Activated CD8-positive, alpha-beta memory T cell treated with anti-CD3 and anti-CD28 coated beads, Interleukin-2, amount 50 U/mL, for 48 hours (primary cell): Measurements from ENCODE around the gene NKD1.

ENCODE experiments used
- DNase-seq: peaks from one replicate; pipeline ENCODE4 v3.0.0-alpha.2; 2020

NKD1 gene

DNA sequence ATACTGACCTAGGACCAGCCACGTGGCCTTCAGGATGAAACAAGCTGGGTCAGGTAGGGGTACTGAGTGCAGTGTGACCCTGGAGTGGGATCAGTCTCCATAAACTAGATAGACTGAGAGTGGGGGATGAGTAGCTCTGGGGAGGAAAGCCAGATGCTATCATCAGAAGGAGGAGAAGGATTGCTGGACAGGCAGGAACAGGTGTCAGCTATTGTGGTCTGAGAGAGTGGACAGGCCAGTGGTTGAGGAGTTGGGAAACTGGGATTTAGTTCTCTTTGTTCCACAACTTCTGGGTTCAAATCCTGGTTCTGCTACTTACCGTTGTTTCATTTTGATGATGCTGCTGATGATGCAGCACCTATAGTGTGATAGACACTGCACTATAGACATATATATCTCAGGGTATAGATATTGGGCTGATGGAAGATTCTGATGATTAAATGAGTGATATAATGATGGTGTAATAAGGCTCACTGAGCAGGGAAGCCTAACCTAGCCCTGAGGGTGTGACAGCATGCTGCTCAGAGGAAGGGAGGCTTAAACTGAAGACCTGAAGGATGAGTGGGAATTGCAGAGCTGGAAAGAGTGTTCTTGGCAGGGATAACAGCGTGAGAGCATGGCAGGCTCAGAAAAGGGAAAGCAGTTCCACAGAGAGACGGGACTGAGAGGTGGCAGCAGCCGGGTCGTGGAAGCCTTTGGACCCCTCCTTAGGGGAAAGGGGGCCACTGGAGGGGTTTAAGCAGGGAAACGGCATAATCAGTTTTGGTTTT is 66.9 kb downstream of the NKD1 start:
- DNase-seq, result no peak

DNA sequence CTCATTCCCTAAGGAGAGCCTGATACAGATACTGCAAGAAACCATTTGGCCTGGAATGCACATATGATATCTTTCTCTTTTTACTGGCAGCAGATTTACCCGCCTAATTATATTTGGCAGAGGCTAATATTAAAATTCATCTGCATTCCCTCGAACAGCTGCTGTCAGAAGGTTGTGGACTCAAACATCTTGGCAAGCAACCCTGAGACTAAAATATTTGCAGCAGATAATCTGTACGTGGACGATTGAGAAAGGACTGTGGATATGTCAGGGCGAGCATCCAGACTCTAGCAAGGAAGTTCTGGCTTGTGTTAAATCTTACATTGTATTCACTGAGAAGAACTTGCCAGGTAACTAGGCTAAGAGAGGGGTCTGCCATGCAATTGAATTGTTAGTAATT is 67.7 kb downstream of the NKD1 start:
- DNase-seq, result no peak

DNA sequence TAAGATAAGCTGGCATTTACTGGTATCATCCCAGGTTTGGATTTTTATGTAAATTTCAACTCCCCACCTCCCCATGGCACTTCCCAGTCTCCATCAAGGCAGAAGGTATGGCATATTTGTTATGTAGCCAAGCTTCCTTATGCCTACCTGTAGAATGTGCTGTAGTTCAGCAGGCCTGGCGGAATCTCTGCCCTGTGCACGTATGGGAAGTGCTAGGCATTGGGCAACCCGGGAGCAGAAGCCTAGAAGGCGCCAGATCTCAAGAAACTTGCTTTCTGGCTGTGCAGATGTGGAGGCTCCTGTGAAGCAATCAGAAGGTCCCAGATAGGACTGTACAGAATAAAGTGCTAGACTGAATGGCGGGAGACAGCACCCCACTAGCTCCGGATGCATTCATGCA is 68.2 kb downstream of the NKD1 start:
- DNase-seq, result no peak

DNA sequence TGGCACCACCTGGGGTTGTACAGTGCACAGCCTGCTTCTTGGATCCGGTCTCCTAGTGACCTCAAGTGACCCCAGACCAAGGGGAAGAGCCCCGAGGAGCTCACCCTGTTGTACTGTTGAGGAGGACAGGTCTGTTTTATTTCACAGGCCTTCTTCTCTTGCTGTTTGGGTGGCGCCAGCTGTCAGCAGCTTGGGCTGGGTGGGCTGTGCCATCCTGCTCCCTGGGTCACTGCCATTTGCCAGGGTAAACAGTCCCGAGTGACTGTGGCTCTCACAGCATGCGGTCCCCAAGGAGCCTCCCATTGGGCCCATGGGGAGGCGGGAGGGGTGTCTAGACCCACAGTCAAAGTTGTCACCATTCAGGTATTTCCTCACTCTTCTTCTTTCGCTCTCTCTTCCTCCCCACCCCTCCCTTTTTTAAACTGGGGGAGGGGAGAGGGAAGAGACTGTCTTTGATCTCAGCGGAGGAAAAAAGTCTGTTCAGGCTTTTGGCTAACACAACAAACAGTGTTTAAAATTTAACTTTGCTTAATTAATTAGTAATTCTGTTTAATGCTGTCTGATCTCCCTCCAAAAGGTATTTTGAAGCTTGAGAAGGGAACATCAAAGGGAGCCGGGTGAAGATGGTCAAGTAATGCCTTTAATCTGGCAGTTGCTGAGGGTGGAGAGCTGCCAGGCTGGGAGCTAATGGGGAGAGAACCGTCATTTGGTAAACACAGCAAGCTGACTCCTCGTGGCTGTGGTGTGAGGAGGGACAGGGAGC is 68.9 kb downstream of the NKD1 start:
- no peak for DNase-seq

DNA sequence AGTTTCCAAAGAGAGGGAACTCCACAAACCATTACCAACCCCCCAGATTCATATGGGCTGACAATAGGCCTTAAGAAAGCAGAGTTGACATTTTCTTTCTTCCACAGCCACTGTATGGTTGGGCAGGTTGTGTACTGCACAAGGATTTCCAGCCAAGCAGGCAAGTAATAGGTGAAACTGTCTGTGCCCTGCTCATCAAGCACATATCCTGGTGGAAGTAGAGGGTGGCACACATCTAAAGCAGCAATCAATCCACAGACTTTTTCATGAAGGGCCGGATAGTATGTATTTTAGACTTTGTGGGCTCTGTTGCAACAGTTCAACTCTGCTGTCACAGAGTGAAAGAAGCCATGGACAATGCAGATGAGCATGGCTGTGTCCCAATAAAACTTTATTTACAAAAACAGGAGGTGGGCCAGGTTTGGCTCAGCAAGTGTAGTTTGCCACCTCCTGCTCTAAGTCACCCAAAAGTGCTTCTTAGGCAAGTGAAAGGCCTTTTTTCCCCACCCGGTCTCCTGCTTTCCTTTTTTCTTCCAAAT is 69.5 kb downstream of the NKD1 start:
- DNase-seq, result no peak

DNA sequence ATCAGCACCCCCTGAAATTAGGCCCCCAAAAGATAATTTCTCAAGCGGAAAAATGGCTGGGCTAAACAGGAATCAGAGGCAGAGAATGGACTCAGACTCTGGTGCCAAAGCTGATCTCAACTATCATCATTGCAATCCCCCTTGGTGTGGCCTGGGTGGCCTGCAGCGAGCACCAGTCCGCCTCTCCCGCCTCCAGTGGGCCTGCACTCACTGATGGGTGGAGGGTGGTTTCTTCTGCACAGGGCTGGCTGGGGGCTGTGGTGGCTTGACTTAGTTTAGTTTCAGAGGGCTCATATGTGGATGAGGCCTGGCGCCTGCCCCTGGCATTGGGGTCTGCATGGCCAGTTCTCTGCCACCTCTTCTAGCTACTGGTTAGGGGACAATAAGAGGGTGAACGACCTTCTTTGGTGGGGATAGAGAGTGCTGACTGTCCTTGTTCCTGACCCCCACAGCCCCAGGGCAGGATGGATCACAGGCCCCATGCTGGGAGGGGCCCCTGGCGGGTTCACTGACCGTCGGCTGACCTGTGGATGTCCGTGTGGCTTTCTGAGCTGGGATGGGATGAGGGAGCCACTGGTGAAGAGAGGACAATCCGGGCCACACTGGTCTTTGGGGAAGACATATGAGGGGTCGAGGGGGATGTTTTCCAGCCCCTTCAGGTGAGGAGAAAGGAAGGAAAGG is 70.2 kb downstream of the NKD1 start:
- DNase-seq, result no peak

DNA sequence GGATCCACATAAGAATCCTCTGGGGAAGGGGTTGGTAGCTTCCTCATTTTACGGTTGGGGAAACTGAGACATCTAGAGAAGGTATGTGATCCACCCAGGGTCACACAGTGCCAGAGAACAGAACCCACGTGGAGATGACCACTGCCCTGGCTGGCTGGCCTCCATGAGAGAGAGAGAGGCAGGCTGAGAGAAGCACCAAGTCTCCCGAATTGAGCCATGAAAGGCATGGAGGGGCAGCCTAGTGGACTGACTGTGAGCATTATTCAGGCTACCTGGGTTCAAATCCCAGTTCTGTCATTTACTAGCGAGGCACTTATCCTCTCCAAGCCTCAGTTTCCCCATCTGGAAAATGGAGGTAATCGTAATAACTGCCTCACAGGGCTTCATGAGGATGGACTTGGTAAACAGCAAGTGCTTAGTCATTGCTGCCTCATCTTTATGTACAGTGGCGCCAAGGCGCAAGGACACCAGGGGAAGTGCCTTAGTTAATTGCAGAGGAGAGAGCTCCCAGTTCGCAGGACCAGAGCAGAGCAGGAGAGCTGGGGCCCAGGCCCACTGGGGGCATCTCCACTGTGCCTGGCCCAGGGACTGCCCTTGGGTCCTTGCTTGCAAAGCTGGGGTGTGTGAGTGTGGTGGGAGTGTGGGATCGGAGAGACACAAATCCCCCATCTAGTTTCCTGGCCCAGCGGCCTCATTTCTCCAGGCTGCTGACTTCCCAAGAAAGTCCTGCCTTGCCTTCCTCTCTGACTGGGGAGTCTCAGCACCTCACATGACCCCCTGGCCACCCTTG is 71.7 kb downstream of the NKD1 start:
- no peak for DNase-seq

DNA sequence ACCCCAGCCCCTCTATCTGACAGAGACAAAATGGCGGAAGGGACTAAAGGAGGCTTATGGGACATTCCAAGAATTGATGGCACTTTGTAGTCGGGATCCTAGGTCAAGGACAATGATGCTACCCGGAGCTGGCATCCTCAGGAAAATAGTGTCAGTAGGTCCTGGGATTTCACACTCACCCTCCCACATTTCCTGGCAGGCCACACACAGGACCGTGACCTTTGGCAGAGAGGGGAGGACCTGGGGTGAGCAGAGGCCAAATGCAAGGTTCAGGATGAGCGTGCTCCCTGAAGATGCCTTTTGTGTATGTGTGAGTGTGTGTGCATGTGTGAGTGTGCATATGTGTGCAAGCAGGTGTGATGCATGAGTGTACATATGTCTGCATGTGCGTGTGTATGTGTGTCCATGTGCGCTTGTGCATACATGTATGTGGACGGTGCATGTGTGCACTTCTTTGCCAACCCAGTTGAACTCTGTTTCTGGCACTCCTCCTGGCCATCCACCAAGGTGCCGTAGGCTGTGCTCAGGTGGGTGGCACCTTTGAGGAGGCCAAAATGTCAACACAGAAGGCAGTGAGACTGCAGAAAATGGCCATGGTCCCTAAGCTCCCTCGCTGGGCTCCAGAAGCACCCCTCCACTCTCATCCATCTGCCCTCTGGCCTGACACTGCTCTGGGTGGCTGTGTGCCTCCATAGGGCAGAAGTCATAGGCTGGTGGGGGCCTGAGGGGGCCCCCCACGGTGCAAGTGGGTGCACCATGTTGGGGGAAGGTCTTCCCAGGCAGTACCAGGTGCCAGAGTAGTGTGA is 72.7 kb downstream of the NKD1 start:
- DNase-seq, result no peak

DNA sequence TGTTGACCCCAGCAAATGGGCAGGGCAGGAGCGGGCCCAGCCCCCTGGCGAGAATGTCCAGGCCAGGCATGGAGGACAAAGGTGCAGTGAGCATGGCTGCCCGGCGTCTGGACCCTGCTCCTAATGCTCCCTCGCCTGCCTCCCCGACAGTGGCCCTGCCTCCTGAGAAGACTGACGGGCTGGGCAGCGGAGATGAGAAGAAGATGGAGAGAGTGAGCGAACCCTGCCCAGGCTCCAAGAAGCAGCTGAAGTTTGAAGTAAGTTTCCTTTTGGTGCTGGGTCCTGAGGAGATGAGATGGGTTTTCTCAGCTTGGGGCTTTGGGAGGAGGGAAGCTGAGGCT is 73.2 kb downstream of the NKD1 start:
- no peak for DNase-seq

DNA sequence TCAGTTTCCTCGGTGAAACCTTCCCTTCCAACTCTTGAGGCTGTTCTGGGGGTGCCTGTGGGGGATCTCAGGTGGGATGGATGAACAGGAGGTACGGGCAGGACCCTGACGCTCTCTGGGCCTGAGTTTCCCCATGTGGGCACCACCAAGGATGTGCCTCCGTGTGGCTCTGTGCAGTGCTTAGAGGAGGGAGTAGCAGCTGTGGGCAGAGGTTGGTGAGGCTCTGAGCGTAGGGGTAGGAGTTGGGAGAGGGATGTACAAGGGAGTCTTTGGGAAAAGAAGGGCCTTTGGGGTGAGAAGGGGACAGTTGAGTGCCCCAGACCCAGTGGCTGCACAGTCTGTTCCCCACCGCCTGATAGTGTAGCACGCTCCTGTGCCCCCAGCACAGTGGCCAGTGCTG is 73.8 kb downstream of the NKD1 start:
- DNase-seq, result no peak

DNA sequence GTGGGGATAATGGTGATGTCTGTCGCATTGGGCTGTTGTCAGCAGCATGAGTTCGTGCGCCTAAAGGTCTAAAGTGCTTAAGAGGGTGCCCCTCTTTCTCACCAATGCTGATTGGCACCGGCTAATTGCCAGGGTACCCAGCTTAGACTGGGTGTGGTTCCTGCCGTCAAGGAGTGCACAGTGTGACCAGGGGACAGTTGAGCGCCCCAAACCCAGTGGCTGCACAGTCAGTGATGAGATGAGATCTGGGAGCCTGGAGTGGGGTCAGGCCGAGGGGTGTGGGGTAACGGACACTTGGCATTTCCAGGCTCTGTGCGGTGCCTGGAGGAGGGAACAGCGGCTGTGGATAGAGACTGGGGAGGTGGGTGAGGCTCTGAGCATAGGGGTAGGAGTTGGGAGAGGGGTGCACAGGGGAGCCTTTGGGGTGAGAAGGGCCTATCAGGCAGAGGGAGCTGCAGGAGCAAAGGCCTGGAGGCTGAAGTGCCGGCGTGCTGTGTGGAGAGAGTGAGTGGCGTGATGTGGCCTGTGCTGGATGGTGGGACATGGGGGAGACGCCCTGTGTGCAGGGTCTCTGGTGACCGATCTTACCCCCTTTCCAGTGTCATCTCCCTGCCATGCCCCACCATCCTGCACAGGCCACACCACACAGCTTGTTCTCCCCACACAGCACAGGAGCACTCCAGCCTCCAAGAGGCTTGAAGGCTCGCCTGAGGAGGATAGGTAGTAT is 74.6 kb downstream of the NKD1 start:
- DNase-seq, result no peak

DNA sequence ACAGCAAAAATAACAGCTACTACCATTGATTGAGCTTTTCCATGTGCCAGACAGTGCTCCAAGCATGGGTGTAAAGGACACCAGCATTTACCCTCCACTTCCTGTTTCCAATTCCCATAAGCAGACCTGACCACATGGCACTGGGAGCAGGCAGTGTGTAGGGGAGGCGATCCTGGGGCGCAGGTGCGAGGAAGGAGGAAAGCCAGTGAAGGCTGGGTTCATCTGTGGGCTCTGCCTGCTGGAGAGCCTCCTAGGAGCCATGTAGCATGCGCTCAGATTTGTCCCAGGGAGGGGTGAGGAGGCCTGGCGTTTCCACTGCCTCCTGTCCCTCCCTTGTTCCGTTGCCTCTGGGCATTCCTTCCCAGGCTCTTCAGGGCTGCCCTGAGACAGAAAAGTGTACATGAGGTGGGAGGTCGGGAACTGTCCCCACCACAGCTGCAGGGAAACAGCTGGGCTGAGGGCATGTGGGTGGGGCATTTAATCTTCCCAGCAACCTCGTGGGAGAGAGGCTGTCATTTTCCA is 76.3 kb downstream of the NKD1 start:
- DNase-seq, result no peak

DNA sequence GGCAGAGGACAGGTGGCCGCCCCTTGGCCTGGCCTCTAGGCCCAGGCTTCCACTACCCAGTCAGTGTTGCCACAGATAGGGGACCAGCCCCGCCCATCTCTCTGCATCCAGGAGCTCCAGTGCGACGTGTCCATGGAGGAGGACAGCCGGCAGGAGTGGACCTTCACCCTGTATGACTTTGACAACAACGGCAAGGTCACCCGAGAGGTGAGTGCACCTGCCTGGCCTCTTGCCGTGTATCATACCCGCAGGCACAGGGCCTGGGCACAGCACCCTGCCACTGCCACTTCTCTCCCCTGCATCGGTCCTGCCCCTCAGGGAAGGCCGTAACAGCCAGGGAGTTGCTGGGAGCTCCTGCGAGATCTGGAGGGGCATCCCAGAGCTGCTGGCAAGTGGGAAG is 77.2 kb downstream of the NKD1 start:
- DNase-seq, result no peak

DNA sequence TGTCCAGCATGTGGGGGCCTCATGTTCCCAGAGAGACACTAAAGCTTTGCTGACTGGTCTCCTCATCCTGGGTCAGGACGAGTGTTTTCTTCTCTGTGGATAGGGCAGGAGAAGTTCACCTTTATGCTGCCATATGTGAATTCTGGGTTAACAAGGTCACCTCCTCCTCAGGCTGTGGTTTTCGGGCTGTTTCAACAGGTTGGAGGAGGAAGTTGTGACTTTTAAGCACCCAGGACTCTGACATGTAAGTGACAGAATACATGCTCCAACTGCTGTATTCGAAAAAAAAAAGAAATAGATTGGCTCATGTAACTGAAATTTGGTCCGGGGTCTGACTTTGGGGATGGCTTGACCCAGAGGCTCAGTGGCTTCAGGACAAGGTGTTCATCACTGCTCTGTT is 78.7 kb downstream of the NKD1 start:
- no peak for DNase-seq

DNA sequence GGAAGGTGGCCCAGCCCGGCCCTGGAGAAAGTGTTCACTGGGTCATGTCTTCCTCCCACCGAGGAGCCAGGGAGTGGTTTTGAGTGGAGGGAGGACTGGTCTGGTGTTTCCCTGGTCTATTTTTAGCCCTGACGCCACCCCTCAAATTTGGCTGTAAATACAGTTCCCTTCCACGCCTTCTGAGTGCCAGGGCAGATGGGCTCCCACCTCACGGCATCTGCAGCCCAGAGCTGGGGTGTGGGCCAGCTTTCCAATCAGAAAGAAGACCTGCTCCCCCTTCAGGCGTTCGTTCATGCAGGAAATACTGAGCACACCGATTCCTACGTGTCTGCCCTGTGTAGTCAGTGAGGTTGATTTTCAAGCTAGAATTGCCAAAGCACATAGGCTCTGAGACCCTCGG is 79.2 kb downstream of the NKD1 start:
- peak; percentile 59 for DNase-seq

DNA sequence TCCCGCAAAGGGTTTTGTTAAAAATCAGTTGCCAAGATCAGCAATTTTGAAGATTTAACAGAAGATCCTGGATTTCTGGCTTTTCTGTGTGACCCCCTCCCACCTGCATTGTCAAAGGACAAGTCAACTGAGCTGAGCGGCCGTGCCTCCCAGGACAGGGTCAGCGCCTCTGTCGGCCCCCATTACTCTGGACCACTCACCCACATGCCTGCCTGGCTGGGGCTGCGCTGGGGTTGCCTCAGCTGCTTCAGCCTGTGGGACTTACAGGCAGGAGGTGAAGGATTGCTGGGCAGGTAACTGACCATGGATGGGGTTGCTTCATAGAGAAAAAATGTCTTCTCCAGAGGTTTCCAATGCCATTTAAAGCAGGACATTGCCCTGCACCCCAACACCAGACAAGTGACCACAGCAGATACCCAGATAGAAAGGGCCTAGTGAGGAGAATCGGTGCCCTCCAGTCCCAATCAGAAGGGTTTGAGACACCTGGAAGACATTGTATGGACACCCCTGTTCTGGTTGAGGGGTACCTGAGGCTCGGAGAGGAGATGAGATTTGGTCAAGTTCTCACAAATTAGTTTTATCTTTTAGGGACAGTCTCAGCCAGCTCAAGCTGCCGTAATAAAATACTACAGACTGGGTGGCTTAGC is 80.1 kb downstream of the NKD1 start:
- no peak for DNase-seq

DNA sequence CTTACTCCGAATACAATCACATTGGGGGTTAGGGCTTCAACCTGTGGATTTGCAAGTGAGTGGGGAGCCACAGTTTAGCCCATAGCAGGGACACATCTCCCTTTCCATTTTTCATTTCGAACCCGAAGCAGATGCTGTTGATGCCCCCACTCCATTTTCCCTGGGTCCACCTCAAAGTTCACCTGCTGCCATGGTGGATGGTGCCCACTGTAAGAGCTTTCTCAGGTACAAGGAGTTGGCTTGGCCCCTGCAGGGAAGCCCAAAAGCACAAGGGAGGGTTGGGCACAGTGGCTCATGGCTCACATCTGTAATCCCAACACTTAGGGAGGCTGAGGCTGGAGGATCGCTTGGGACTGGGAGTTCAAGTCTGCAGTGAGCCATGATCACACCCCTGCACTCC is 81.1 kb downstream of the NKD1 start:
- DNase-seq, result no peak

DNA sequence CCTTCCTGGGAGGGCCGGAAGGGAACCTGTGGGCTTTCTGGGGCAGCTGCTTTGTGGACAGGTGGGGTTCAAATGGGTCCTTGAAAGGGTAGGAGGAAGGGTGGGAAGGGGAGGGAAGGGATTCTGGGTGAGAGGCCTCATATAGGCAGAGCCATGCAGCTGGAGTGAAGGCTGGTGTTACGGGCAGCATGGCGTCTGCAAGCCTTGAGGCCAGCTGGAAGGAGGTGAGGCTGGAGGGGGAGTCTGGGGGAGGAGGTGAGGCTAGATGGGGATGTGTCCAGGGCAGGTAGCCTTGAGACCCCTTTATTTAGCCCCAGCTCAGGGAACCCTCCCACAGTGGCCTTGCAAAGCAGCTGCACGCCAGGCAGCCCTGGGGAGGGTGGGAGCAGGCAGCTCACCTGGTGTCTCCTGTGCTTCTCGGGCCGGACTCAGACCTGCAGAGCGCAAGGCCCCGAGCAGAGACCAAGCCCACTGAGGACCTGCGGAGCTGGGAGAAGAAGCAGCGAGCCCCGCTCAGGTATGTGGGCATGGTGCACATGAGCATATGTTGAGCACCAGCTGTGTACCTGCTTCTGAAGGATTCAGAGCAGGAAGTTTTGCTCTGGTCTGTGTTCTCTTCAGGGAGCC is 82.3 kb downstream of the NKD1 start:
- DNase-seq, result no peak

DNA sequence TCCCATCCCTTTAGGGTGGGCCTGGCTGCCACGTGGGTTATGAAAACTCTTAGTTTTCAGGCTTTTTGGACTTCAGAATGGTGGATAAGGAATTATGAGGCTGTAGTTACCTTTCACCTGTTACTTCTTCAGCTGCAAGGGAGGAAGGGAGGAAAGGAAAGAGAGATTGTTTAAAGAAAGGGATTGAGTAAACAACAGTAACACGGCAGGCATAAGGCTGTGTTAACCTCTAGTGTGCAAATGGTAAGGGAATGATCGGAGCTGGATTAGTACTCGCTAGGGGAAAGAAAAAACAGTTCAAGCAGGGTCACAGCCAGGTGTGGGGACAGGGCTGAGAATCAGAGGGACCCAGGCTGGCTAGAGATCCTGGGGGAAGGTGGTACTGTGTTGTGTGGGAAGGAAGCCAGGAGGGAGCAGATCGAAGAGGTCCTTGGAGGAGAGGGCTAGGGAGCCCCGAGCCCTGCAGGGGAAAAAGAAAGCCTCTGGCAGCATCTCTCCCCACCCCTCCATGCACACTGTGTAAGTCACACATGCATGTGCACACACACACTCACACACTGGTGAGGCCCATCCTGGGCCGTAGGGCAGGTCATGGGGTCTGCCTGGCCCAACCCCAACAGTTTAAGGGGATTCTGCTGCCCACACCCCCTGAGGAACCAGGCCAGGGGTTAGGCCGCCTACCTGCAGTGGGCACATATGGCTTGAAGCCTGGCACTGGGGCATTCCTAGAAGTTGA is 83.2 kb downstream of the NKD1 start:
- DNase-seq, result no peak
